HG03342 (cell line): ENCODE measurements around the gene CUTC.
"Not testable (repeated sequence)": the region's sequence is repeated elsewhere in the genome, so short reads cannot be mapped to it uniquely, and the experiment has no call there.

ENCODE experiments used
- ATAC-seq: cut with Tn5 transposase; IDR thresholded peaks from one replicate; pipeline ENCODE4 v1.9.1; 2021; ENCODE audit warnings: mild to moderate bottlenecking, moderate library complexity; ENCODE audit not compliant: unreplicated experiment

The CUTC gene

GRCh38 chr10:99732033-99732842, at the start of gene CUTC, which contains the start of gene COX15:
TSS of gene CUTC (plus strand) at chr10:99732234. CDS start at chr10:99732349, 115 bp downstream.
TSS of gene COX15 (minus strand) at chr10:99732127. CDS start at chr10:99732049, 78 bp downstream.
- peak; percentile 88 for ATAC-seq

- no peak for ATAC-seq
Measured at GRCh38 chr10:99682752-99683151, 49.3 kb upstream of the CUTC start.

- peak; percentile 88 for ATAC-seq
Measured at GRCh38 chr10:99685597-99685967, 46.5 kb upstream of the CUTC start.

- no peak for ATAC-seq
Measured at GRCh38 chr10:99689461-99689860, 42.6 kb upstream of the CUTC start.

- ATAC-seq = no peak
Measured at GRCh38 chr10:99693933-99694583, 38.0 kb upstream of the CUTC start.

GRCh38 chr10:99695761-99696160, 36.3 kb upstream of the CUTC start:
- ATAC-seq = no peak

- no peak for ATAC-seq
Measured at GRCh38 chr10:99698504-99699080, 33.4 kb upstream of the CUTC start.

- ATAC-seq = no peak
Measured at GRCh38 chr10:99700649-99701048, 31.4 kb upstream of the CUTC start.

GRCh38 chr10:99708428-99709012, 23.5 kb upstream of the CUTC start:
- no peak for ATAC-seq

- peak; percentile 79 for ATAC-seq
Measured at GRCh38 chr10:99709480-99710229, 22.4 kb upstream of the CUTC start.

- no peak for ATAC-seq
Measured at GRCh38 chr10:99711129-99711719, 20.8 kb upstream of the CUTC start.

GRCh38 chr10:99714446-99714845, 17.6 kb upstream of the CUTC start:
- ATAC-seq = no peak

- ATAC-seq = no peak
Measured at GRCh38 chr10:99720387-99720786, 11.6 kb upstream of the CUTC start.

GRCh38 chr10:99730026-99730425, 2.0 kb upstream of the CUTC start:
- no peak for ATAC-seq

GRCh38 chr10:99731306-99732032, 565 bp upstream of the CUTC start:
- no peak for ATAC-seq

- ATAC-seq = no peak
Measured at GRCh38 chr10:99733366-99733765, 1.3 kb downstream of the CUTC start.

GRCh38 chr10:99734111-99734510, 2.1 kb downstream of the CUTC start:
- ATAC-seq = not testable (repeated sequence)

GRCh38 chr10:99740260-99740659, 8.2 kb downstream of the CUTC start:
- no peak for ATAC-seq

GRCh38 chr10:99740933-99741559, 9.0 kb downstream of the CUTC start:
- ATAC-seq = no peak
